ENCODE results near the gene CELSR1. TPM values are rescaled to one million over a fixed set of nuclear protein-coding genes. Genes with fewer than 3 reads are reported as not detected.

Gene CELSR1
- total RNA-seq, 1 experiment from 2014 or later = 33.2 TPM

- Mint-ChIP-seq H3K4me3 (ENCODE audit: unreplicated experiment) (no peak overlapping the region), H3K27ac (ENCODE audit: unreplicated experiment) (no peak overlapping the region), H3K27me3 (ENCODE audit: insufficient read depth, unreplicated experiment) (no peaks in the 10 kb centered on the region), H3K9me3 (ENCODE audit: unreplicated experiment) (no peaks in the 10 kb centered on the region), H3K36me3 (ENCODE audit: insufficient read depth, unreplicated experiment) (no peaks in the 10 kb centered on the region), H3K4me1 (ENCODE audit: low read depth, unreplicated experiment) (no peaks in the 10 kb centered on the region)
- H3K4me3 ChIP-seq (ENCODE audit: low read depth, low read length) = no peak overlapping the region
- BruUV-seq (replicated peaks) = no TSS peak
- no peak for DNase-seq
- intact Hi-C loops (cut with micrococcal nuclease; ENCODE audit: unreplicated experiment) = no loop called here
- TF ChIP-seq, protein P1, sequence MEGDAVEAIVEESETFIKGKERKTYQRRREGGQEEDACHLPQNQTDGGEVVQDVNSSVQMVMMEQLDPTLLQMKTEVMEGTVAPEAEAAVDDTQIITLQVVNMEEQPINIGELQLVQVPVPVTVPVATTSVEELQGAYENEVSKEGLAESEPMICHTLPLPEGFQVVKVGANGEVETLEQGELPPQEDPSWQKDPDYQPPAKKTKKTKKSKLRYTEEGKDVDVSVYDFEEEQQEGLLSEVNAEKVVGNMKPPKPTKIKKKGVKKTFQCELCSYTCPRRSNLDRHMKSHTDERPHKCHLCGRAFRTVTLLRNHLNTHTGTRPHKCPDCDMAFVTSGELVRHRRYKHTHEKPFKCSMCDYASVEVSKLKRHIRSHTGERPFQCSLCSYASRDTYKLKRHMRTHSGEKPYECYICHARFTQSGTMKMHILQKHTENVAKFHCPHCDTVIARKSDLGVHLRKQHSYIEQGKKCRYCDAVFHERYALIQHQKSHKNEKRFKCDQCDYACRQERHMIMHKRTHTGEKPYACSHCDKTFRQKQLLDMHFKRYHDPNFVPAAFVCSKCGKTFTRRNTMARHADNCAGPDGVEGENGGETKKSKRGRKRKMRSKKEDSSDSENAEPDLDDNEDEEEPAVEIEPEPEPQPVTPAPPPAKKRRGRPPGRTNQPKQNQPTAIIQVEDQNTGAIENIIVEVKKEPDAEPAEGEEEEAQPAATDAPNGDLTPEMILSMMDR (IDR thresholded peaks at IDR 0.05; ENCODE audit: insufficient read depth in 1 of 2, low read depth in 1 of 2, low read length in 1 of 2, severe bottlenecking in 1 of 2, unreplicated experiment in 1 of 2) = no peak
- POLR2A ChIA-PET = no interaction called here
- peaks cover 8% of the 10 kb centered on the region; the same call in 1 of the 2 replicates for H3K9me3 ChIP-seq
- H3K36me3 ChIP-seq (ENCODE audit: control insufficient read depth, insufficient read depth, low read length) = no peaks in the 10 kb centered on the region
- H3K27me3 ChIP-seq (replicated peaks; ENCODE audit: control insufficient read depth, insufficient read depth, low read length) = no peaks in the 10 kb centered on the region; the same call in 1 of the 2 replicates
- CTCF ChIA-PET = interaction anchor here (0.6 kb wide), 1 partner anchor 315 kb away, joined by 3 read pairs; no protein-coding TSS in a partner anchor
- H3K4me1 ChIP-seq = peaks cover 6% of the 10 kb centered on the region; the same call in 1 of the 2 replicates
Measured at GRCh38 chr22:46549563-46549840, 12.1 kb upstream of the CELSR1 start.

GRCh38 chr22:46547883-46548244, 10.4 kb upstream of the CELSR1 start:
- CTCF ChIA-PET = interaction anchor here (0.7 to 1.3 kb wide), 3 partner anchors 16 to 213 kb away, joined by 3 to 14 read pairs (median 3); no protein-coding TSS in a partner anchor
- Mint-ChIP-seq H3K4me1 (ENCODE audit: low read depth, unreplicated experiment) (no peaks in the 10 kb centered on the region), H3K4me3 (ENCODE audit: unreplicated experiment) (no peak overlapping the region), H3K27ac (ENCODE audit: unreplicated experiment) (no peak overlapping the region), H3K9me3 (ENCODE audit: unreplicated experiment) (no peaks in the 10 kb centered on the region), H3K27me3 (ENCODE audit: insufficient read depth, unreplicated experiment) (no peaks in the 10 kb centered on the region), H3K36me3 (ENCODE audit: insufficient read depth, unreplicated experiment) (no peaks in the 10 kb centered on the region)
- H3K9me3 ChIP-seq = peaks cover 2% of the 10 kb centered on the region; the same call in 1 of the 2 replicates
- TF ChIP-seq, protein P1 (IDR thresholded peaks at IDR 0.05; ENCODE audit: insufficient read depth in 1 of 2, low read depth in 1 of 2, low read length in 1 of 2, severe bottlenecking in 1 of 2, unreplicated experiment in 1 of 2) = no peak
- H3K36me3 ChIP-seq (ENCODE audit: control insufficient read depth, insufficient read depth, low read length) = no peaks in the 10 kb centered on the region
- no TSS peak for BruUV-seq (replicated peaks)
- no peak overlapping the region for H3K4me3 ChIP-seq (ENCODE audit: low read depth, low read length)
- peak in 1 of 2 experiments; percentile 39 for DNase-seq
- POLR2A ChIA-PET = no interaction called here
- intact Hi-C loops (cut with micrococcal nuclease; ENCODE audit: unreplicated experiment) = no loop called here
- peaks cover 6% of the 10 kb centered on the region; the same call in 1 of the 2 replicates for H3K4me1 ChIP-seq
- H3K27me3 ChIP-seq (replicated peaks; ENCODE audit: control insufficient read depth, insufficient read depth, low read length) = no peaks in the 10 kb centered on the region; the same call in 1 of the 2 replicates

DNA sequence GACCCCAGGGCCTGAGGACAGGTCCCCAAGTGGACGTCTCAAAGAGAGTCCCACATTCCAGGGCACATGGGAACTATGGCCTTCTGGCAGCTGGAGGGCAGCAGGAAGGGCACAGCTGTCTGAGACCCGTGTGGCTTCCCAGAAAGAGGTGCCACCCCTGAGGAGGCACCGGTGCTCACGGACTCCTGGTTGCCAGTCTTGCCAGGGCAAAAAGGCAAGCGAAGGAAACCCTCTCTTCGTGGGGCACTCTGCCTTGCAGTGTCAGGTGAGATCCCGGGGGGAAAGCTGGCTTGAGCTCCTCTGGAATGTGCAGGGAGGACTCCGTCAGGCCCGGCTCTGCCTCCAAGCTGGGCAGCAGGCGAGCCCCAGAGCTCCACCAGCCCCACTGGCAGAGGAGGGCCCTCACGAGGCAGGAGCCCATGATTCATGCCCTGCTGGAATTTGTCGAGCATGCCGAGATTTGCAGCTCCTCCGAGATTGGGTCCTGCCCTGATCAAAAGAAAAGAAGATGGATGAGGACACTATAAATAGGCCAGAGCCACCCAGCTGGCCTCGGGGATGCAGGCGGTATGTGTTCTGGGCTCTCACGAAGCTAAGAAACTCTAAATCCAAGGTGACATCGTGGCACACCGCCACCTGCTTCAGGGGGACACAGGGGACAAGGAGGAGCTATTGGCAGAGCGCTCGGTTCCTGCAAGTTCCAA, 9.9 kb upstream of the CELSR1 start:
- Mint-ChIP-seq H3K4me1 (ENCODE audit: low read depth, unreplicated experiment) (no peaks in the 10 kb centered on the region), H3K27ac (ENCODE audit: unreplicated experiment) (no peak overlapping the region), H3K36me3 (ENCODE audit: insufficient read depth, unreplicated experiment) (no peaks in the 10 kb centered on the region), H3K27me3 (ENCODE audit: insufficient read depth, unreplicated experiment) (no peaks in the 10 kb centered on the region), H3K9me3 (ENCODE audit: unreplicated experiment) (no peaks in the 10 kb centered on the region), H3K4me3 (ENCODE audit: unreplicated experiment) (no peak overlapping the region)
- intact Hi-C loops (cut with micrococcal nuclease; ENCODE audit: unreplicated experiment) = no loop called here
- H3K4me1 ChIP-seq = peaks cover 10% of the 10 kb centered on the region; the same call in 1 of the 2 replicates
- CTCF ChIA-PET = interaction anchor here (1.1 to 1.3 kb wide), 2 partner anchors 16 to 148 kb away, joined by 3 to 14 read pairs; no protein-coding TSS in a partner anchor
- H3K4me3 ChIP-seq (ENCODE audit: low read depth, low read length) = no peak overlapping the region
- POLR2A ChIA-PET = no interaction called here
- DNase-seq = peak in 1 of 2 experiments; percentile 35
- no peaks in the 10 kb centered on the region for H3K36me3 ChIP-seq (ENCODE audit: control insufficient read depth, insufficient read depth, low read length)
- no peaks in the 10 kb centered on the region for H3K9me3 ChIP-seq
- TF ChIP-seq, protein P1 (IDR thresholded peaks at IDR 0.05; ENCODE audit: insufficient read depth in 1 of 2, low read depth in 1 of 2, low read length in 1 of 2, severe bottlenecking in 1 of 2, unreplicated experiment in 1 of 2) = no peak
- no TSS peak for BruUV-seq (replicated peaks)
- no peaks in the 10 kb centered on the region; the same call in 1 of the 2 replicates for H3K27me3 ChIP-seq (replicated peaks; ENCODE audit: control insufficient read depth, insufficient read depth, low read length)
